Spinal cord (tissue), 10 donors: ENCODE measurements around the gene WDR62. TPM values are rescaled to one million over a fixed set of nuclear protein-coding genes. Genes with fewer than 3 reads are reported as not detected.

Source experiments
- DNase-seq, 6 donors: peaks; one replicate each; pipeline versions ENCODE4 v3.0.0 to v3.0.0-alpha.2; 2013 to 2015; ENCODE audit warnings: low spot score in 6 of 6, low read depth in 4 of 6
- H3K27ac ChIP-seq: one replicate; pipeline ENCODE4 v1.5.1; 2013; ENCODE audit warnings: low read depth, low read length, control low read depth
- H3K27me3 ChIP-seq: one replicate; pipeline ENCODE4 v1.6.1; 2013; ENCODE audit warnings: low read length; ENCODE audit not compliant: control insufficient read depth, insufficient read depth
- H3K36me3 ChIP-seq: one replicate; pipeline ENCODE4 v1.6.1; 2013; ENCODE audit warnings: low read length; ENCODE audit not compliant: control insufficient read depth, insufficient read depth
- H3K4me1 ChIP-seq: one replicate; pipeline ENCODE4 v1.6.1; 2013; ENCODE audit warnings: low read length; ENCODE audit not compliant: control insufficient read depth, insufficient read depth
- H3K4me3 ChIP-seq: one replicate; pipeline ENCODE4 v1.5.1; 2013; ENCODE audit warnings: low read depth, low read length, control low read depth
- H3K9me3 ChIP-seq: one replicate; pipeline ENCODE4 v1.6.1; 2013; ENCODE audit warnings: low read length; ENCODE audit not compliant: control insufficient read depth, insufficient read depth
- WGBS: methylation state at CpG from one replicate; pipeline ENCODE4 v1.1.5; 2013; ENCODE audit warnings: missing lambda C conversion rate; ENCODE audit not compliant: insufficient coverage; 5-methylcytosine and 5-hydroxymethylcytosine counted together
- polyA plus RNA-seq, 2 donors: library from polyadenylated mRNA; unstranded; fragments of 120-200 nt; gene quantifications; one replicate each; pipeline ENCODE4 v1.2.1, GENCODE V29; 2013; ENCODE audit not compliant: insufficient read length in 2 of 2
- total RNA-seq, 2 donors: library from RNA; depleted of rRNA in 1 of 2; stranded (reverse); fragments of 120-200 nt in 1 of 2; fragments of >200 nt in 1 of 2; gene quantifications; one replicate each; pipeline versions ENCODE4 v1.2.3 to v1.2.4, GENCODE V29; 2013 to 2014
- donor health status: healthy.

Gene WDR62
- total and polyA plus RNA-seq, 4 donors: 2.1 to 6.6 (median 4.0) TPM

GRCh38 chr19:36072081-36072480 is 17.4 kb downstream of the WDR62 start:
- 91% methylated on average over 8 of the region's 8 CpGs for WGBS
- H3K27ac ChIP-seq: no peak overlapping the region
- H3K9me3 ChIP-seq: no peaks in the 10 kb centered on the region
- no peaks in the 10 kb centered on the region for H3K4me1 ChIP-seq
- H3K36me3 ChIP-seq: peaks cover 30% of the 10 kb centered on the region
- DNase-seq: no peak
- H3K4me3 ChIP-seq: no peak overlapping the region
- H3K27me3 ChIP-seq: no peaks in the 10 kb centered on the region

DNA sequence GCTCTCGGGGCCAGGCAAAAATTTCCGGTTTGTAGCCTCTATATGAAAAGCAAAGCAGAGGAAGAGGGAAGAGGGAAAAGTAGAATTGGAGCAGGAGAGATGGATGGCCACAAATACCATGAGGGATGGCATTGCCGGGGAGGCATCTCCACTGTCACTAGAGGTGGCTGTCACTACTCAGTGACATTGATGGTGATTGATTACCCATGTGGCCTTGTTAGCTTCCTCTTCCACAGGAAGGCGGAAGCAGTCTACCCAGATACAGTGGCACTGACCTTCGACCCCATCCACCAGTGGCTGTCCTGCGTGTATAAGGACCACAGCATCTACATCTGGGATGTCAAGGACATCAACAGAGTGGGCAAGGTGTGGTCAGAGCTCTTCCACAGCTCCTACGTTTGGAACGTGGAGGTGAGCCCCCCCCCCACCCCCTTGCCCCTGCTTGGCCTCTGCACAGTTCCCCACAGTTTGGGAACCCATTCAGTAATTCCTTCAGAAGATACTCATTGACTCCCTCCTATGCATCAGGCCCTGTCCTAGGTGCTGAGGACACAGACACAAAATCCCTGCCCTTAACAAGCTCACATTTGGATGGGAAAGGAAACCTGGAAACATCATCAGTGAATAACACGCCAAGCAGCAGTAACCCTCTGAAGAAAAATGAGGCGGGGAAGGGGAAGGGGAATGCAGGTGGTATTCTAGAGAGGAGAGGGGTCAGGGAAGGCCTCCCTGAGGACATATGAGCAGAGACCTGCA is 18.6 kb downstream of the WDR62 start:
- H3K4me3 ChIP-seq: no peak overlapping the region
- DNase-seq: no peak
- no peaks in the 10 kb centered on the region for H3K9me3 ChIP-seq
- H3K4me1 ChIP-seq: no peaks in the 10 kb centered on the region
- H3K27ac ChIP-seq: no peak overlapping the region
- WGBS: 88% methylated on average over 10 of the region's 10 CpGs
- no peaks in the 10 kb centered on the region for H3K27me3 ChIP-seq
- peaks cover 20% of the 10 kb centered on the region for H3K36me3 ChIP-seq

DNA sequence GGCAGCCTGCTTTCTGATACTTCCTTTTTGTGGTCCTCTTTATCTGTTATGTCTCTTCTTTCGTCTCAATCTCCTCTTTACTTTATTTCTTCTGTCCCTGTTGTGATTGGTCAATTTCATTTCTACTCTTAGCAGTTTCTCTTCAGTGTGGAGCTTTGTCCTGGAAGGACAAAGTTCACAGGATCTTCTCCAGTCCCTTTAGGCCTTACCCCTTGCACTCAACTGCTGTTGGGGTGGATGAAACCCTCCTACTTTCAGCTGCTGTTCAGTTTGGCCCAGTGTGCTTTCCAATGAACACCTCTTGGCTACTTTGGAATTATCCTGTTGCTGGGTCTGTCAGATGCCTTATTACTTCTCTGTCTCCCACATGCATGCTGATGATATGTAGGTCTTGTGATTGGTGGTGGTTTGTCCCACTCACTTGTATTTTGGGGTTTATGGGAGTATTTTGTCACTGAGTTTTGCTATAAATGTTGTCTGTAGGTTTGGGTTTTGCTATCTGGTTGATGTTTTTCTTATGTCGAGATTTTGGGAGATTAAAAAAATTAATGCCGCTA is 24.8 kb downstream of the WDR62 start:
- WGBS: no CpG with 5 or more reads among the region's 3 CpGs
- DNase-seq: no peak
- H3K36me3 ChIP-seq: peaks cover 17% of the 10 kb centered on the region
- H3K27me3 ChIP-seq: no peaks in the 10 kb centered on the region
- H3K27ac ChIP-seq: no peak overlapping the region
- H3K4me3 ChIP-seq: no peak overlapping the region
- no peaks in the 10 kb centered on the region for H3K9me3 ChIP-seq
- H3K4me1 ChIP-seq: peaks cover 6% of the 10 kb centered on the region

- Histone ChIP-seq H3K4me3 (no peak overlapping the region), H3K9me3 (no peaks in the 10 kb centered on the region), H3K36me3 (peaks cover 25% of the 10 kb centered on the region), H3K27ac (no peak overlapping the region), H3K27me3 (no peaks in the 10 kb centered on the region), H3K4me1 (peaks cover 6% of the 10 kb centered on the region)
- DNase-seq: peak in 4 of 6 donors; percentile 1 to 57 (median 12)
- WGBS: 75% methylated on average over 3 of the region's 3 CpGs
These were observed 26.7 kb downstream of the WDR62 start for GRCh38 chr19:36081385-36081784.

DNA sequence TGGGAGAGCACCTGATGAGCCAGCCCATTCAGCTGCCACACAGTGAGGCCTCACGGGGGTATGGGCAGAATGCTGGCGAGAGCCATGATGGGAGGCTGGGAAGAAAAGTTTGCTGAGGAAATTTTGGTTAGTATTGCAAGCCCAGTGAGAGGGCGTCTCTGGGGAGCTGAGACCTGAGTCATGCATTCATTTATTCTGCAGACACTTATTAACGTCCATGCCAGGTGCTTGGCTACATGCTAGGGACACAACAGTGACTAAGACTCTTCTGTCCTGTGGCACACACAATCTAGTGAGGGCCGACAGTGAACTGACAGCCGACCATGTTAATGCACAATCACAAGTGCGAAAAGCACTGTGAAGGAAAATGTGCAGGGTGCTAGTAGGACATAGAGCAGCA is 27.2 kb downstream of the WDR62 start:
- no peaks in the 10 kb centered on the region for H3K27me3 ChIP-seq

DNA sequence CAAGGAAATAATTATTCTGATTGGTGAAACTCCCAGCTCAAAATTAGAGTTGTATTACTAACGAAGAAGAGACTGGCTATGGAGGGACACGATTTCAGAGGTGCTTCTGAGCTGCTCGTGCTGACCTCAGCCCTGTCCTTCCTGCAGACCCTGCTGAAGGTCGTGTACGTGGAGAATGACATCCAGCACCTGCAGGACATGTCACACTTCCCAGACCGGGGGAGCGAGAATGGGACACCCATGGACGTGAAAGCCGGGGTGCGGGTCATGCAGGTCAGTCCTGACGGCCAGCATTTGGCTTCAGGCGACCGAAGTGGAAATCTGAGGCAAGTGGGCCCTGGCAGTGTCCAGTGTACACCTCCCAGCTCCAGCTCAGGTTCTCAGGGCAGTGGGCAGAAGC is 28.2 kb downstream of the WDR62 start:
- no peak for DNase-seq
- Histone ChIP-seq H3K4me3 (no peak overlapping the region), H3K36me3 (peaks cover 31% of the 10 kb centered on the region), H3K9me3 (no peaks in the 10 kb centered on the region), H3K4me1 (peaks cover 6% of the 10 kb centered on the region), H3K27ac (no peak overlapping the region), H3K27me3 (no peaks in the 10 kb centered on the region)
- 97% methylated on average over 13 of the region's 13 CpGs for WGBS

More for the DNA sequence above, 27.2 kb downstream of the WDR62 start:
- Histone ChIP-seq H3K27ac (no peak overlapping the region), H3K9me3 (no peaks in the 10 kb centered on the region), H3K4me3 (no peak overlapping the region), H3K4me1 (peaks cover 6% of the 10 kb centered on the region), H3K36me3 (peaks cover 28% of the 10 kb centered on the region)
- 82% methylated on average over 7 of the region's 7 CpGs for WGBS
- no peak for DNase-seq

DNA sequence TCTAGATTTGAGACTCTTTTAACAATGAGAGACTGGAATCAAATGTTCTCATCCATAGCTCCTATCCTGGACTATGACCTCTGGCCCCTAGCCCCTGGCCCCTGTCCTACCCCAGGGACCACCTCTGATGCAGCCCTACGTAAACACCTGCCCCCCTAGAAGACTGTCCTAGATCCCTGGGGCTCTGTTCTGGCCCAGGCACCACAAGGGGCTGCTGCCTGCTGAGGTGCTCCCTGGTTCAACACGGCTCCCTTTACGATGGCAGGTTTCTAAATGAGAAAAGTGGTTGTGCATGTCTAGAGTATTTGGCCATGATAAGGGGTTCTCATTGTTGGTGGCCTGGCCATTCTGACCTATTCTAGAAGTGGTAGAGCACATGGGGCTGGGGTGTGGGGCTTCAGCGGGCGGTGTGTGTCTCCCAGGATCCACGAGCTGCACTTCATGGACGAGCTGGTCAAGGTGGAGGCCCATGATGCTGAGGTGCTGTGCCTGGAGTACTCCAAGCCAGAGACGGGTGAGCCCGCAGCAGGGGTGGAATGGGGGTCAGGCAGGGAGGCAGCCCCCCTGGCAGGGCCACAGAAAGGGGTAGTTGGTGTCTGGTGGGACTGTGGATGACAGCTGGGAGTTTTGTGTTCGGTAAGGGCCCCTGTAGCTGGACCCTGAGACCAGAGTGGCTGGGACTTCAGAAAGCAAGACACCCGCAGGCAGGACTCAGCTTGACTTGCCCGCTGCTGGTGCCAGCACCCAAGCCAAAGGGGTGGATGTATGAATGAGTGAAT is 29.7 kb downstream of the WDR62 start:
- DNase-seq: no peak
- 99% methylated on average over 12 of the region's 12 CpGs for WGBS
- no peaks in the 10 kb centered on the region for H3K27me3 ChIP-seq
- H3K9me3 ChIP-seq: no peaks in the 10 kb centered on the region
- H3K27ac ChIP-seq: no peak overlapping the region
- H3K36me3 ChIP-seq: peaks cover 40% of the 10 kb centered on the region
- H3K4me1 ChIP-seq: peaks cover 6% of the 10 kb centered on the region
- H3K4me3 ChIP-seq: no peak overlapping the region

GRCh38 chr19:36086326-36086725 is 31.6 kb downstream of the WDR62 start:
- no peak overlapping the region for H3K4me3 ChIP-seq
- WGBS: 90% methylated on average over 9 of the region's 9 CpGs
- H3K36me3 ChIP-seq: peaks cover 52% of the 10 kb centered on the region
- no peak for DNase-seq
- H3K27ac ChIP-seq: no peak overlapping the region
- H3K9me3 ChIP-seq: no peaks in the 10 kb centered on the region
- H3K27me3 ChIP-seq: no peaks in the 10 kb centered on the region
- H3K4me1 ChIP-seq: peaks cover 6% of the 10 kb centered on the region

- WGBS: 100% methylated on average over 5 of the region's 5 CpGs
- Histone ChIP-seq H3K27me3 (no peaks in the 10 kb centered on the region), H3K9me3 (no peaks in the 10 kb centered on the region), H3K27ac (no peak overlapping the region), H3K4me1 (no peaks in the 10 kb centered on the region), H3K4me3 (no peak overlapping the region), H3K36me3 (peaks cover 44% of the 10 kb centered on the region)
- no peak for DNase-seq
These were observed 35.1 kb downstream of the WDR62 start for GRCh38 chr19:36089847-36090246.
